Measurements from ENCODE around the gene FIGNL2. TPM values are rescaled to one million over a fixed set of nuclear protein-coding genes. Genes with fewer than 3 reads are reported as not detected.

Gene FIGNL2
- total RNA-seq, 1 experiment from 2014 or later: 0.27 TPM

GRCh38 chr12:51839310-51839947 is 9.1 kb downstream of the FIGNL2 start:
- Histone ChIP-seq H3K9me2 (ENCODE audit: insufficient read depth) (no peaks in the 10 kb centered on the region), H3K9ac (ENCODE audit: low read length) (no peak overlapping the region), H3K9me3 (ENCODE audit: control insufficient read depth in 1 of 2, insufficient read depth in 1 of 2, low read depth in 1 of 2, low read length in 2 of 2) (no peaks in the 10 kb centered on the region), H2AFZ (ENCODE audit: low read depth, low read length, poor library complexity, severe bottlenecking) (no peak overlapping the region), H3K27ac (ENCODE audit: low read depth, low read length) (no peak overlapping the region), H3K36me3 (ENCODE audit: control insufficient read depth in 1 of 2, insufficient read depth in 2 of 2, low read length in 2 of 2) (no peaks in the 10 kb centered on the region), H3K4me2 (ENCODE audit: low read length) (no peak overlapping the region), H3K79me2 (ENCODE audit: insufficient read depth, low read length) (no peaks in the 10 kb centered on the region), H3K4me1 (ENCODE audit: control insufficient read depth in 1 of 2, insufficient read depth in 2 of 2, low read length in 2 of 2) (peaks cover 0 to 9% of the 10 kb centered on the region in 2 experiments; a peak in 1 of 4 replicates), H4K20me1 (ENCODE audit: insufficient read depth) (no peaks in the 10 kb centered on the region), H3K27me3 (ENCODE audit: insufficient read depth, low read length) (peaks cover 2% of the 10 kb centered on the region; the same call in 1 of the 2 replicates), H3K4me3 (replicated peaks in 1 of 2; ENCODE audit: low read depth in 1 of 2, low read length in 2 of 2) (no peak overlapping the region)
- no peak for DNase-seq (ENCODE audit: low read depth, low spot score)
- ChIA-PET RAD21 (ENCODE audit: low non-redundant PET in 1 of 2, low total read pairs in 2 of 2, uncharacterized antibody in 2 of 2, unreplicated experiment in 2 of 2) (no interaction called here), POLR2A (no interaction called here), CTCF (no interaction called here)
- no TSS peak for BruUV-seq (replicated peaks)
- TF ChIP-seq FOSL1 (IDR thresholded peaks at IDR 0.05; ENCODE audit: low read depth) (no peak), EZH2phosphoT487 (IDR thresholded peaks at IDR 0.05; ENCODE audit: borderline replicate concordance) (no peak), SIN3A (IDR thresholded peaks at IDR 0.05; ENCODE audit: low read depth) (no peak), CTCF (IDR thresholded peaks at IDR 0.05 in 2 of 3, conservative IDR thresholded peaks at IDR 0.05 in 1 of 3; ENCODE audit: borderline replicate concordance in 1 of 3, insufficient read depth in 1 of 3, low read depth in 2 of 3, low read length in 2 of 3) (no peak), CEBPB (IDR thresholded peaks at IDR 0.05; ENCODE audit: low read depth) (no peak), MAX (IDR thresholded peaks at IDR 0.05) (no peak), ELF1 (IDR thresholded peaks at IDR 0.05; ENCODE audit: borderline replicate concordance, low read depth) (no peak), YY1 (IDR thresholded peaks at IDR 0.05; ENCODE audit: extremely low read depth, insufficient replicate concordance, low read depth, low read length) (no peak)
- intact Hi-C loops (cut with micrococcal nuclease): no loop called here
- ATAC-seq: no peak
